Activated T-cell treated with anti-CD3 and anti-CD28 coated beads, Interleukin-2, amount 50 U/mL, for 1 hour (primary cell): ENCODE results near the gene TMEM176A.
"Not testable (repeated sequence)": the region's sequence is repeated elsewhere in the genome, so short reads cannot be mapped to it uniquely, and the experiment has no call there.

Source experiments
- DNase-seq: peaks from one replicate; pipeline ENCODE4 v3.0.0-alpha.2; 2020

The TMEM176A gene

GRCh38 chr7:150788474-150789269, 11.9 kb upstream of the TMEM176A start:
- no peak for DNase-seq

- DNase-seq: no peak
These were observed 10.0 kb upstream of the TMEM176A start for GRCh38 chr7:150790416-150791075.

GRCh38 chr7:150791304-150791703, 9.3 kb upstream of the TMEM176A start:
- no peak for DNase-seq

GRCh38 chr7:150791746-150792452, 8.7 kb upstream of the TMEM176A start:
- no peak for DNase-seq

- DNase-seq: no peak
These were observed 6.9 kb upstream of the TMEM176A start for GRCh38 chr7:150793569-150794238.

GRCh38 chr7:150797661-150798060, 2.9 kb upstream of the TMEM176A start:
- DNase-seq: no peak

- no peak for DNase-seq
These were observed 1.4 kb upstream of the TMEM176A start for GRCh38 chr7:150799156-150799555.

- peak; percentile 22 for DNase-seq
These were observed 608 bp upstream of the TMEM176A start, which contains the start of gene TMEM176B for GRCh38 chr7:150799741-150800580. TMEM176B (minus strand) TSS chr7:150800364; CDS start chr7:150796569, 3,795 bp downstream.

- DNase-seq: no peak
These were observed 825 bp downstream of the TMEM176A start for GRCh38 chr7:150801242-150801945.

GRCh38 chr7:150801946-150802771, 1.6 kb downstream of the TMEM176A start:
- DNase-seq: no peak

GRCh38 chr7:150803161-150803860, 2.7 kb downstream of the TMEM176A start:
- DNase-seq: no peak

- DNase-seq: no peak
These were observed 4.2 kb downstream of the TMEM176A start for GRCh38 chr7:150804802-150805201.

GRCh38 chr7:150805864-150806263, 5.3 kb downstream of the TMEM176A start:
- DNase-seq: no peak

- DNase-seq: no peak
These were observed 5.9 kb downstream of the TMEM176A start for GRCh38 chr7:150806454-150806853.

GRCh38 chr7:150806863-150807262, 6.3 kb downstream of the TMEM176A start:
- DNase-seq: no peak

GRCh38 chr7:150807616-150808438, 7.3 kb downstream of the TMEM176A start:
- not testable (repeated sequence) for DNase-seq

- no peak for DNase-seq
These were observed 13.9 kb downstream of the TMEM176A start for GRCh38 chr7:150814328-150815001.

- DNase-seq: no peak
These were observed 18.4 kb downstream of the TMEM176A start for GRCh38 chr7:150818971-150819370.
